Activated T-helper 2 cell treated with anti-CD3 and anti-CD28 coated beads, Interferon-gamma antibody, Interleukin-2, Interleukin-4, amounts not matched to agents 10 μg/mL and 5 μg/mL and 100 μg/mL, durations not matched to agents 14 hours and 24 hours and 36 hours (primary cell): ENCODE data around the gene DOCK1. TPM values are rescaled to one million over a fixed set of nuclear protein-coding genes. Genes with fewer than 3 reads are reported as not detected.

ENCODE experiments used
- DNase-seq: peaks from one replicate; pipeline ENCODE4 v3.0.0; 2021; ENCODE audit warnings: low spot score
- H3K27ac Mint-ChIP-seq: one replicate; pipeline ENCODE4 v1.8.0; 2021; ENCODE audit warnings: mixed read lengths
- H3K27me3 Mint-ChIP-seq: one replicate; pipeline ENCODE4 v1.8.0; 2021; ENCODE audit warnings: low read depth, mixed read lengths
- H3K36me3 Mint-ChIP-seq: one replicate; pipeline ENCODE4 v1.8.0; 2021; ENCODE audit warnings: low read depth, mixed read lengths
- H3K4me1 Mint-ChIP-seq: one replicate; pipeline ENCODE4 v1.8.0; 2021; ENCODE audit warnings: low read depth, mixed read lengths
- H3K4me3 Mint-ChIP-seq: one replicate; pipeline ENCODE4 v1.8.0; 2021; ENCODE audit warnings: low read depth, mild to moderate bottlenecking, moderate library complexity, mixed read lengths
- H3K9me3 Mint-ChIP-seq: one replicate; pipeline ENCODE4 v1.8.0; 2021; ENCODE audit warnings: mixed read lengths
- intact Hi-C: fragments of 100-400 bp; cut with micrococcal nuclease; formaldehyde crosslinking; loops from one replicate; pipeline ENCODE4 v1.15.1; 2023
- total RNA-seq: library from RNA; stranded (reverse); gene quantifications from 2 replicates; pipeline ENCODE4 v1.2.3, GENCODE V29; 2022

Gene DOCK1
- total RNA-seq, 1 donor from 2014 or later = 0.59 TPM

GRCh38 chr10:127319691-127320090 lies 414.5 kb downstream of the DOCK1 start:
- Mint-ChIP-seq H3K27me3 (peaks cover under 1% of the 10 kb centered on the region), H3K36me3 (no peaks in the 10 kb centered on the region), H3K4me1 (no peaks in the 10 kb centered on the region), H3K4me3 (no peak overlapping the region), H3K27ac (no peak overlapping the region), H3K9me3 (no peaks in the 10 kb centered on the region)
- intact Hi-C loops = no loop called here
- no peak for DNase-seq

- no peaks in the 10 kb centered on the region for H3K36me3 Mint-ChIP-seq
- no peaks in the 10 kb centered on the region for H3K9me3 Mint-ChIP-seq
- H3K27ac Mint-ChIP-seq = no peak overlapping the region
- H3K4me3 Mint-ChIP-seq = no peak overlapping the region
- H3K4me1 Mint-ChIP-seq = no peaks in the 10 kb centered on the region
- no peak for DNase-seq
- intact Hi-C loops = no loop called here
- peaks cover 3% of the 10 kb centered on the region for H3K27me3 Mint-ChIP-seq
These were observed 414.9 kb downstream of the DOCK1 start for GRCh38 chr10:127320176-127320575.

GRCh38 chr10:127322286-127322685 lies 417.1 kb downstream of the DOCK1 start:
- Mint-ChIP-seq H3K9me3 (no peaks in the 10 kb centered on the region), H3K27ac (no peak overlapping the region), H3K36me3 (no peaks in the 10 kb centered on the region), H3K4me1 (no peaks in the 10 kb centered on the region), H3K4me3 (no peak overlapping the region), H3K27me3 (peaks cover 9% of the 10 kb centered on the region)
- intact Hi-C loops = no loop called here
- DNase-seq = no peak

- no peaks in the 10 kb centered on the region for H3K9me3 Mint-ChIP-seq
- peaks cover 9% of the 10 kb centered on the region for H3K27me3 Mint-ChIP-seq
These were observed 420.3 kb downstream of the DOCK1 start for GRCh38 chr10:127325506-127325905.

GRCh38 chr10:127326883-127327282 lies 421.7 kb downstream of the DOCK1 start:
- H3K9me3 Mint-ChIP-seq = no peaks in the 10 kb centered on the region
- H3K36me3 Mint-ChIP-seq = no peaks in the 10 kb centered on the region
- no peak for DNase-seq
- H3K27me3 Mint-ChIP-seq = peaks cover 9% of the 10 kb centered on the region
- no peak overlapping the region for H3K4me3 Mint-ChIP-seq
- intact Hi-C loops = no loop called here
- H3K27ac Mint-ChIP-seq = no peak overlapping the region
- H3K4me1 Mint-ChIP-seq = no peaks in the 10 kb centered on the region

More at GRCh38 chr10:127325506-127325905, 420.3 kb downstream of the DOCK1 start:
- Mint-ChIP-seq H3K27ac (no peak overlapping the region), H3K36me3 (no peaks in the 10 kb centered on the region), H3K4me3 (no peak overlapping the region), H3K4me1 (no peaks in the 10 kb centered on the region)
- intact Hi-C loops = no loop called here
- DNase-seq = no peak

GRCh38 chr10:127331696-127332095 lies 426.5 kb downstream of the DOCK1 start:
- no peak overlapping the region for H3K27ac Mint-ChIP-seq
- H3K27me3 Mint-ChIP-seq = peaks cover 16% of the 10 kb centered on the region
- DNase-seq = no peak
- no peaks in the 10 kb centered on the region for H3K9me3 Mint-ChIP-seq
- no peak overlapping the region for H3K4me3 Mint-ChIP-seq
- intact Hi-C loops = no loop called here
- H3K4me1 Mint-ChIP-seq = no peaks in the 10 kb centered on the region
- H3K36me3 Mint-ChIP-seq = no peaks in the 10 kb centered on the region

GRCh38 chr10:127332631-127333030 lies 427.4 kb downstream of the DOCK1 start:
- DNase-seq = no peak
- H3K9me3 Mint-ChIP-seq = no peaks in the 10 kb centered on the region
- no peak overlapping the region for H3K27ac Mint-ChIP-seq
- H3K36me3 Mint-ChIP-seq = no peaks in the 10 kb centered on the region
- intact Hi-C loops = no loop called here
- H3K4me1 Mint-ChIP-seq = no peaks in the 10 kb centered on the region
- peaks cover 16% of the 10 kb centered on the region for H3K27me3 Mint-ChIP-seq
- no peak overlapping the region for H3K4me3 Mint-ChIP-seq

GRCh38 chr10:127337801-127338200 lies 432.6 kb downstream of the DOCK1 start:
- Mint-ChIP-seq H3K4me1 (no peaks in the 10 kb centered on the region), H3K27ac (no peak overlapping the region), H3K36me3 (no peaks in the 10 kb centered on the region), H3K9me3 (no peaks in the 10 kb centered on the region), H3K4me3 (no peak overlapping the region), H3K27me3 (peaks cover 14% of the 10 kb centered on the region)
- intact Hi-C loops = no loop called here
- DNase-seq = no peak

- intact Hi-C loops = no loop called here
- no peak overlapping the region for H3K4me3 Mint-ChIP-seq
- H3K27me3 Mint-ChIP-seq = peaks cover 10% of the 10 kb centered on the region
- H3K9me3 Mint-ChIP-seq = no peaks in the 10 kb centered on the region
- no peaks in the 10 kb centered on the region for H3K4me1 Mint-ChIP-seq
- H3K27ac Mint-ChIP-seq = no peak overlapping the region
- H3K36me3 Mint-ChIP-seq = no peaks in the 10 kb centered on the region
- DNase-seq = no peak
These were observed 433.3 kb downstream of the DOCK1 start for GRCh38 chr10:127338399-127339110.

- no peak overlapping the region for H3K4me3 Mint-ChIP-seq
- peaks cover 3% of the 10 kb centered on the region for H3K27me3 Mint-ChIP-seq
- no peaks in the 10 kb centered on the region for H3K4me1 Mint-ChIP-seq
- intact Hi-C loops = no loop called here
- no peaks in the 10 kb centered on the region for H3K9me3 Mint-ChIP-seq
- no peak for DNase-seq
- H3K36me3 Mint-ChIP-seq = no peaks in the 10 kb centered on the region
- no peak overlapping the region for H3K27ac Mint-ChIP-seq
These were observed 438.6 kb downstream of the DOCK1 start for GRCh38 chr10:127343821-127344220.

GRCh38 chr10:127344346-127344745 lies 439.1 kb downstream of the DOCK1 start:
- H3K27me3 Mint-ChIP-seq = no peaks in the 10 kb centered on the region
- no peak for DNase-seq
- H3K4me3 Mint-ChIP-seq = no peak overlapping the region
- H3K4me1 Mint-ChIP-seq = no peaks in the 10 kb centered on the region
- H3K9me3 Mint-ChIP-seq = no peaks in the 10 kb centered on the region
- no peak overlapping the region for H3K27ac Mint-ChIP-seq
- H3K36me3 Mint-ChIP-seq = no peaks in the 10 kb centered on the region
- intact Hi-C loops = no loop called here

GRCh38 chr10:127345231-127345965 lies 440.2 kb downstream of the DOCK1 start:
- Mint-ChIP-seq H3K4me1 (no peaks in the 10 kb centered on the region), H3K9me3 (no peaks in the 10 kb centered on the region), H3K36me3 (no peaks in the 10 kb centered on the region), H3K27me3 (no peaks in the 10 kb centered on the region), H3K4me3 (no peak overlapping the region), H3K27ac (no peak overlapping the region)
- no peak for DNase-seq
- intact Hi-C loops = no loop called here

GRCh38 chr10:127346604-127347003 lies 441.4 kb downstream of the DOCK1 start:
- Mint-ChIP-seq H3K36me3 (no peaks in the 10 kb centered on the region), H3K9me3 (no peaks in the 10 kb centered on the region), H3K4me3 (no peak overlapping the region), H3K4me1 (no peaks in the 10 kb centered on the region), H3K27me3 (no peaks in the 10 kb centered on the region), H3K27ac (no peak overlapping the region)
- no peak for DNase-seq
- intact Hi-C loops = no loop called here
